Activated T-cell treated with anti-CD3 and anti-CD28 coated beads for 48 hours (primary cell): Measurements from ENCODE around the gene AFAP1.
A peak's percentile ranks its signal among the peaks of the same experiment; 100 is the strongest.

Source experiments
- DNase-seq: peaks from one replicate; pipeline ENCODE4 v3.0.0-alpha.2; 2020; ENCODE audit warnings: low read depth

Gene AFAP1

GRCh38 chr4:7767526-7767925, 172.1 kb downstream of the AFAP1 start:
- no peak for DNase-seq

GRCh38 chr4:7766661-7767345, 172.9 kb downstream of the AFAP1 start:
- no peak for DNase-seq

- DNase-seq = no peak
Observed at GRCh38 chr4:7766086-7766485, 173.6 kb downstream of the AFAP1 start.

GRCh38 chr4:7765666-7766065, 174.0 kb downstream of the AFAP1 start:
- DNase-seq = no peak

GRCh38 chr4:7764466-7764865, 175.2 kb downstream of the AFAP1 start:
- DNase-seq = no peak

- DNase-seq = no peak
Observed at GRCh38 chr4:7763788-7764187, 175.9 kb downstream of the AFAP1 start.

GRCh38 chr4:7763106-7763505, 176.6 kb downstream of the AFAP1 start:
- no peak for DNase-seq

- no peak for DNase-seq
Observed at GRCh38 chr4:7762376-7763030, 177.2 kb downstream of the AFAP1 start.

- peak; percentile 54 for DNase-seq
Observed at GRCh38 chr4:7761720-7762119, 177.9 kb downstream of the AFAP1 start.

- DNase-seq = no peak
Observed at GRCh38 chr4:7761312-7761711, 178.3 kb downstream of the AFAP1 start.

- no peak for DNase-seq
Observed at GRCh38 chr4:7760706-7761105, 179.0 kb downstream of the AFAP1 start.

- no peak for DNase-seq
Observed at GRCh38 chr4:7760228-7760627, 179.4 kb downstream of the AFAP1 start.

GRCh38 chr4:7759635-7760034, 180.0 kb downstream of the AFAP1 start:
- no peak for DNase-seq

- peak; percentile 47 for DNase-seq
Observed at GRCh38 chr4:7759216-7759615, 180.4 kb downstream of the AFAP1 start.

GRCh38 chr4:7758476-7758875, 181.2 kb downstream of the AFAP1 start:
- no peak for DNase-seq

- DNase-seq = no peak
Observed at GRCh38 chr4:7757501-7758471, 181.9 kb downstream of the AFAP1 start.

- DNase-seq = no peak
Observed at GRCh38 chr4:7756561-7757355, 182.9 kb downstream of the AFAP1 start.

GRCh38 chr4:7756071-7756470, 183.6 kb downstream of the AFAP1 start:
- DNase-seq = no peak

GRCh38 chr4:7755561-7755960, 184.1 kb downstream of the AFAP1 start:
- DNase-seq = no peak

GRCh38 chr4:7754565-7755262, 184.9 kb downstream of the AFAP1 start:
- DNase-seq = no peak

- no peak for DNase-seq
Observed at GRCh38 chr4:7753931-7754465, 185.7 kb downstream of the AFAP1 start.
